HepG2 (cell line): ENCODE results near the gene KIF22. TPM values are rescaled to one million over a fixed set of nuclear protein-coding genes. Genes with fewer than 3 reads are reported as not detected.

Source experiments
- CBX1 ChIP-seq: IDR thresholded peaks from one replicate; pipeline ENCODE4 v1.6.1; 2016; ENCODE audit warnings: antibody characterized with exemption, low read depth
- GTF3A ChIP-seq: sonication (generic); formaldehyde crosslinking; conservative IDR thresholded peaks from 2 replicates; pipeline ENCODE4 v1.4.0; 2020; ENCODE audit warnings: mild to moderate bottlenecking, missing genetic modification reagents
- KAT2B ChIP-seq: fragments of 150-350 bp; IDR thresholded peaks from 2 replicates; pipeline ENCODE4 v1.6.1; 2014; ENCODE audit warnings: low read depth, low read length, borderline replicate concordance
- MBD4 ChIP-seq: IDR thresholded peaks from 2 replicates; pipeline ENCODE4 v1.6.1; 2012; ENCODE audit warnings: low read length, inconsistent platforms, borderline replicate concordance
- MIXL1 ChIP-seq: IDR thresholded peaks from 2 replicates; pipeline ENCODE4 v1.6.1; 2016
- NFYC ChIP-seq: IDR thresholded peaks from 2 replicates; pipeline ENCODE4 v1.6.1; 2016; ENCODE audit warnings: missing genetic modification reagents, missing compliant biosample characterization
- NRL ChIP-seq: sonication (generic); formaldehyde crosslinking; IDR thresholded peaks from 2 replicates; pipeline ENCODE4 v1.5.0; 2020; ENCODE audit warnings: missing genetic modification reagents, mild to moderate bottlenecking, moderate library complexity, borderline replicate concordance
- PATZ1 ChIP-seq: sonication (generic); formaldehyde crosslinking; IDR thresholded peaks from 2 replicates; pipeline ENCODE4 v1.4.0; 2020; ENCODE audit warnings: missing genetic modification reagents
- PHF21A ChIP-seq: sonication (generic); formaldehyde crosslinking; IDR thresholded peaks from 2 replicates; pipeline ENCODE4 v1.5.0; 2020; ENCODE audit warnings: mild to moderate bottlenecking, missing genetic modification reagents
- SOX13 ChIP-seq, 3 experiments: fragments of 450-650 bp in 1 of 3; sonication (generic) in 1 of 3; formaldehyde crosslinking in 1 of 3; IDR thresholded peaks in 2 of 3; conservative IDR thresholded peaks in 1 of 3; 2 replicates each; pipeline versions ENCODE4 v1.5.0 to v1.6.1; 2016 to 2020; ENCODE audit warnings: antibody characterized with exemption in 1 of 3, mild to moderate bottlenecking in 1 of 3, missing compliant biosample characterization in 1 of 3, missing genetic modification reagents in 1 of 3, moderate library complexity in 1 of 3
- SOX6 ChIP-seq, 2 experiments: fragments of 450-650 bp in 1 of 2; sonication (generic) in 1 of 2; formaldehyde crosslinking in 1 of 2; IDR thresholded peaks; 2 replicates each; pipeline versions ENCODE4 v1.4.0 to v1.6.1; 2017 to 2020; ENCODE audit warnings: antibody characterized with exemption in 1 of 2, mild to moderate bottlenecking in 1 of 2, missing genetic modification reagents in 1 of 2
- TP53 ChIP-seq: sonication (generic); formaldehyde crosslinking; conservative IDR thresholded peaks from 2 replicates; pipeline ENCODE4 v1.4.0; 2020; ENCODE audit warnings: missing genetic modification reagents
- U2AF1 ChIP-seq: fragments of 200-400 bp; formaldehyde crosslinking; optimal IDR thresholded peaks from 2 replicates; pipeline ENCODE3; 2017; ENCODE audit warnings: mild to moderate bottlenecking, low read depth, low read length
- ZNF160 ChIP-seq: sonication (generic); formaldehyde crosslinking; IDR thresholded peaks from 2 replicates; pipeline ENCODE4 v1.8.0; 2022; ENCODE audit warnings: mild to moderate bottlenecking, inconsistent platforms, missing genetic modification reagents
- ZNF274 ChIP-seq: sonication (generic); formaldehyde crosslinking; IDR thresholded peaks from 2 replicates; pipeline ENCODE4 v1.5.1; 2020; ENCODE audit warnings: mild to moderate bottlenecking, missing genetic modification reagents
- ZNF354B ChIP-seq: sonication (generic); formaldehyde crosslinking; IDR thresholded peaks from 2 replicates; pipeline ENCODE4 v1.8.0; 2022; ENCODE audit warnings: mild to moderate bottlenecking, missing genetic modification reagents
- ZNF451 ChIP-seq: sonication (generic); formaldehyde crosslinking; IDR thresholded peaks from 2 replicates; pipeline ENCODE4 v1.5.0; 2020; ENCODE audit warnings: mild to moderate bottlenecking, missing genetic modification reagents
- ZNF569 ChIP-seq: sonication (generic); formaldehyde crosslinking; IDR thresholded peaks from 2 replicates; pipeline ENCODE4 v1.5.0; 2020; ENCODE audit warnings: mild to moderate bottlenecking, missing genetic modification reagents, moderate library complexity, borderline replicate concordance
- ZNF639 ChIP-seq: conservative IDR thresholded peaks from 2 replicates; pipeline ENCODE4 v1.6.1; 2018; ENCODE audit warnings: missing genetic modification reagents
- ZNF703 ChIP-seq: sonication (generic); formaldehyde crosslinking; IDR thresholded peaks from 2 replicates; pipeline ENCODE4 v1.5.1; 2020; ENCODE audit warnings: missing genetic modification reagents, mild to moderate bottlenecking, moderate library complexity, borderline replicate concordance
- ZNF841 ChIP-seq: sonication (generic); formaldehyde crosslinking; IDR thresholded peaks from 2 replicates; pipeline ENCODE4 v1.8.1; 2023; ENCODE audit warnings: missing genetic modification reagents, borderline replicate concordance
- polyA plus RNA-seq, 8 experiments: library from polyadenylated mRNA; depleted of rRNA in 3 of 8; stranded (reverse) in 7 of 8; unstranded in 1 of 8; fragments of >200 nt; fragmentation: Illumina TruSeq in 4 of 8; extraction: Trizol in 4 of 8; gene quantifications; 2 replicates each; pipeline versions ENCODE4 v1.2.1 to v1.2.3, GENCODE V29; 2011 to 2016; ENCODE audit warnings: low read depth in 4 of 8, missing spikeins in 1 of 8, mixed read lengths in 1 of 8; ENCODE audit not compliant: insufficient read depth in 1 of 8
- total RNA-seq, 5 experiments: library from RNA; depleted of rRNA; stranded (reverse); fragments of >200 nt; fragmentation: Illumina TruSeq; extraction: Trizol; gene quantifications; 2 replicates each; pipeline ENCODE4 v1.2.3, GENCODE V29; 2016; ENCODE audit warnings: low read depth in 1 of 5
- TF ChIP-seq, protein P1 (sequence below): fragments of 450-650 bp; IDR thresholded peaks from 2 replicates; pipeline ENCODE4 v1.6.1; 2017
- TF ChIP-seq, protein P2 (sequence below): sonication (generic); formaldehyde crosslinking; IDR thresholded peaks from 2 replicates; pipeline ENCODE4 v1.4.0; 2020; ENCODE audit warnings: missing genetic modification reagents

Gene KIF22
- total and polyA plus RNA-seq, 2 of the 13 experiments (the other 11 are each of a cell fraction or from before 2014, with no cell fraction given): 95.8 to 118 TPM

DNA sequence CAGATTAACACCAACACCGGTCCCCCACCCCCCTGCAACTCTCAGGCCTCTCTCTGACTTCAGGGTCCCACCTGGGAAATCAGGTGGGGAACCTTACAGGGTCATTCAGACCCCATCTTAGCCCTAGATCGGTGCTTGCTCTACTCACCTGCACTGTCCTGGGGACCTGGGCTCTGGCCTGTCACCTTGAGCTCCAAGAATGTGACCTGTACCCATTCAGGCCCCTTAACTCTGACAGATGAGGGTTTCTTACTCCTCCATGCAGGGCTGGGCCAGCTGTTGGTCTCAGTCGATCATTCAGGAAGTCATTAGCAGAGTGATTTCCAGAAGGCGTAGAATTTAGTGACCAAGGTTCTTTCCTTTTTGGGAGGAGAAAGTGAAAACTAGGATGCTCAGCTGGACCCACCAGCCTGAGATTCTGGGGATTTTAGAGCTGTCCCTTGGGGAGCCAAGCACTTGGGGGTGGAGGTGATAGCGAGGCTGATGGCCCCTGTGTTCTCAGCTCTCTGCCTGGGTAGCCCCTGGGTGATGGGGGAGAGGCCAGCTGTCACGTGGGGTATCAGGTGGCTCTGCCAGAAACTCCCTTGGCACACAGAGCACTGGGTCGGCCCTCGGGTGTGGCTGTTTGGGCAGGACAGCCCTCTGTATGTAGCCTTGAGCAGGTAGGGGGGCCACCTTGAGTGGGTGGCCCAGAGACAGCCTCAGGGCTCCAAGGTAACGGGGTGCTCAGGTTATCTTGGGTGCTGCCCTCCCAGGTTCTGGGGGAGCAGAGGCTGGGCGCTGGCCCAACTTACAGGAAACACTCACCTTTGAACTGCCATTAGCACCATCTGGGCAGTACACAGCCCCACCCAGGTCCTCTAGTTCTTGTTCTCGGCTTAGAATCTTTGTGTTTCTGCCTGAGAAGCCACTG, 30.4 kb downstream of the KIF22 start (continued):
- TF ChIP-seq ZNF639 (no peak), PATZ1 (peak; percentile 33; the same call in 1 of the 2 replicates), ZNF160 (no peak), PHF21A (CRISPR knock-in tag) (peak; percentile 42; the same call in 1 of the 2 replicates), NFYC (CRISPR knock-in tag) (no peak), TP53 (no peak), GTF3A (CRISPR knock-in tag) (no peak), MIXL1 (CRISPR knock-in tag) (no peak), CBX1 (no peak), ZNF354B (CRISPR knock-in tag) (no peak), ZNF569 (CRISPR knock-in tag) (0 out of 2 replicates have a peak, but pooled peaks have one; percentile 43), KAT2B (no peak), ZNF451 (CRISPR knock-in tag) (no peak), ZNF703 (no peak), U2AF1 (no peak), MBD4 (0 out of 2 replicates have a peak, but pooled peaks have one; percentile 12), SOX6 (IDR thresholded peaks at IDR 0.05) (no peak), SOX6 (CRISPR knock-in tag; IDR thresholded peaks at IDR 0.05) (no peak), ZNF841 (CRISPR knock-in tag) (no peak), SOX13 (IDR thresholded peaks at IDR 0.05) (no peak), SOX13 (CRISPR knock-in tag; conservative IDR thresholded peaks at IDR 0.05 in 1 of 2, IDR thresholded peaks at IDR 0.05 in 1 of 2) (no peak), ZNF274 (CRISPR knock-in tag) (no peak), NRL (CRISPR knock-in tag) (no peak)
- TF ChIP-seq, protein P1, sequence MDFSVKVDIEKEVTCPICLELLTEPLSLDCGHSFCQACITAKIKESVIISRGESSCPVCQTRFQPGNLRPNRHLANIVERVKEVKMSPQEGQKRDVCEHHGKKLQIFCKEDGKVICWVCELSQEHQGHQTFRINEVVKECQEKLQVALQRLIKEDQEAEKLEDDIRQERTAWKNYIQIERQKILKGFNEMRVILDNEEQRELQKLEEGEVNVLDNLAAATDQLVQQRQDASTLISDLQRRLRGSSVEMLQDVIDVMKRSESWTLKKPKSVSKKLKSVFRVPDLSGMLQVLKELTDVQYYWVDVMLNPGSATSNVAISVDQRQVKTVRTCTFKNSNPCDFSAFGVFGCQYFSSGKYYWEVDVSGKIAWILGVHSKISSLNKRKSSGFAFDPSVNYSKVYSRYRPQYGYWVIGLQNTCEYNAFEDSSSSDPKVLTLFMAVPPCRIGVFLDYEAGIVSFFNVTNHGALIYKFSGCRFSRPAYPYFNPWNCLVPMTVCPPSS: no peak
- TF ChIP-seq, protein P2, sequence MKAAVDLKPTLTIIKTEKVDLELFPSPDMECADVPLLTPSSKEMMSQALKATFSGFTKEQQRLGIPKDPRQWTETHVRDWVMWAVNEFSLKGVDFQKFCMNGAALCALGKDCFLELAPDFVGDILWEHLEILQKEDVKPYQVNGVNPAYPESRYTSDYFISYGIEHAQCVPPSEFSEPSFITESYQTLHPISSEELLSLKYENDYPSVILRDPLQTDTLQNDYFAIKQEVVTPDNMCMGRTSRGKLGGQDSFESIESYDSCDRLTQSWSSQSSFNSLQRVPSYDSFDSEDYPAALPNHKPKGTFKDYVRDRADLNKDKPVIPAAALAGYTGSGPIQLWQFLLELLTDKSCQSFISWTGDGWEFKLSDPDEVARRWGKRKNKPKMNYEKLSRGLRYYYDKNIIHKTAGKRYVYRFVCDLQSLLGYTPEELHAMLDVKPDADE (CRISPR knock-in tag): no peak
